ENCODE measurements around the gene AKT2.

The AKT2 gene

GRCh38 chr19:40249781-40250180 is 35.4 kb downstream of the AKT2 start:
- no peak for DNase-seq

DNA sequence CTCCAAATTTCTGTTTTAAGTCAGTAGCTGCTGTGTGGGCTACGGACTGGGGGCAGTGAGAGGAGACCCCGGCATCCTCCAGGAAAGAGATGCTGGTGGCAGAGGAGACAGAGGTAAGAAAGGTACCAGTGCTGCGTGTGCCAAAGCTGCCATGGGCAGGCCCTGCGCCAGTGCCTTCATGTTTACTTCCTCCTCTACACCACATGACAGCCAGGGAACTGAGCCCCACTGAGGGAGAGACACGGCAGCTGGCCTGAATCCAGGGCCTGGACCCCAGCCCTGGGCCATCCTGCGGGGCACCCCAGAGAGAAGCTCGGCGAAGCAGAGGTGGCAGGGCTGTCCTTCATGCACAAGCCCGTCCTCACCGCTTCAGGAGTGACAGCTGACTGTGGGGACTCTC is 35.9 kb downstream of the AKT2 start:
- DNase-seq = no peak

- no peak for DNase-seq
Observed at GRCh38 chr19:40247735-40248262, 37.3 kb downstream of the AKT2 start.

GRCh38 chr19:40247178-40247577 is 38.0 kb downstream of the AKT2 start:
- DNase-seq = no peak

DNA sequence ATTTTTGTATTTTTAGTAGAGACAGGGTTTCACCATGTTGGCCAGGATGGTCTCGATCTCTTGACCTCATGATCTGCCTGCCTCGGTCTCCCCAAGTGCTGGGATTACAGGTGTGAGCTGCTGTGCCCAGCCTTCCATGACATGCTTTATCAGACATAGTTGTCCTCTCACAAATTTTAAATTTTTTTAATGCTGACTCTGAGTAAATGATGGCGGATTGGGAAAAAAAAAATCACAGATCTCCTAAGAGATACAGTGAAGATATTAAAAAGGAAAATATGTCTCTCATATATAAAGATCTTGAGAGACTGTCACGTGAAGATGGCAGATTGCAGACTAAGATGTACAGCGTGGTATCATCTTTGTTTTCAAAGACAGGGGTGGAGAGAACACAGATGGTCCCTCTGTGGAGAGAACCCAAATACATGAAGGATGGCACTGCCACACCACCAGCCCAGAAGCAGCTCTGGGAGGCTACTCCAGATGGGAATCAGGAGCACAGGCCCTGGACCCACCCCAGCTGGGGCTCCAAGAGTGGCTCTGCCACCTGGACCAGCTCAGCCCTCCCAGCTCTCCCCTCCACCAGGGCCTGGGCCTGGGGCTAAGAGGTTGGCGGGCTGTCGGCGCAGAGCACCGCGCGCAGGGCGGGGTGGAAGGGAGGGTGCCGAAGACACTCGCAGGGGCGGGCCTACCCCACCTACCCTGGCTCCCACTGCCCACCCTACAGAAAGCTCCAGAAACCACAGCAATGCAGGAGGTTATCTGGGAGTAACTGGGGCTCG is 38.7 kb downstream of the AKT2 start:
- no peak for DNase-seq

GRCh38 chr19:40245506-40246128 is 39.5 kb downstream of the AKT2 start:
- DNase-seq = no peak

GRCh38 chr19:40244579-40245317 is 40.4 kb downstream of the AKT2 start:
- DNase-seq = no peak

GRCh38 chr19:40243181-40243580 is 42.0 kb downstream of the AKT2 start:
- DNase-seq = no peak

- DNase-seq = no peak
Observed at GRCh38 chr19:40242480-40242879, 42.7 kb downstream of the AKT2 start.

DNA sequence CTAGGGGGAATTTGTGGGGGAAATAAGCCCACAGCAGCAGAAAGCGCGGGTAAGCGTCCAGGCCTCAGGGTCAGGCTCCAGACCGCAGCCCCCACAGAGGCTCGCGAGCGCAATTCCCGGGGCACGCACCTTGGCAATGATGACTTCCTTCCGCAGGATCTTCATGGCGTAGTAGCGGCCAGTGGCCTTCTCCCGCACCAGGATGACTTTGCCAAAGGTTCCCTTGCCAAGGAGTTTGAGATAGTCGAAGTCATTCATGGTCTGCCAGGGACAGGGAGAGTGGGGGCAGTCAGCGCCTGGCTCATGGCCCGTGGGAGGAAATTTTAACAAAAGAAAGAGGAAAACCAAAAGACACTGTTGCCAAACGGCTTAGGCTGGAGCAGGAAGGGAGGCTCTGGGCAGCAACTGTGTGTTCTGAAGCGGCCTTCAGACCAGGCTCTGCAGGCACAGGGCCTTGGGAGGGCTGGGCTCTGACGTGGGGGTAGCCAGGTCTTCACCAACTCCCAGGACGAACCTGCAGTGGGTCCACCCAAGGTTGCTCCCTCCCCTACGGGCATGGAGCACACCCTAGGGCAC is 43.2 kb downstream of the AKT2 start:
- no peak for DNase-seq

DNA sequence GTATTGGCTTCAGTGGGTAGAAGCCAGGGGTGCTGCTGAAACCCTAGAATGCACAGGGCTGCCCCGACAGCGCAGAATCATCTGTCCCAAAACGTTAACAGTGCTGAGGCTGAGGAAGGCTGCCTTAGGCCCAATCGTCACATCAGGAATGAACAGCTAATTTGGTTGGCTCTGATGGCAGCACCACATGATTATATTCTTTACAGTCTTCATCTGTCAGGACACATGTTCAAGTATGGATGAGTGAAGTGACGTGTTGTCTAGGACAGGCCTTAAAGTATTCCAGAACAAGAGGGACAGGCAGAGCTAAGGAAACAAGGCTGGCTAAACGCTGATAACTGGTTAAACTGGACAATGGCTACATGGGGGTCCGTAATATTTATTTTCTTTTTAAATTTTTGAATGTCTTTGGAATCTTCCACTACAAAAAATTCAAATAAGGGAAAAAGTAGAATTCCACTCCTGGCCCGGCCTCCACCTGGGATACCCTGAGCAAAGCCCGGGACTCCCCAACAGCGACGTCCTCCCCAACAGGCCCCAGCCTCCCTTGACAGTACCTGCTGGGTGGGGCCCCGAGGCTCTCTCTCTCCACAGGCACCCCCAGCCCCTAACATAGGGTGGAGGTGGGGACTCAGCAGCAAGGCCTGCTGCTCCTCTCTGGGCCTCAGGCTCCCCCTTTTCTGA is 43.9 kb downstream of the AKT2 start:
- no peak for DNase-seq

DNA sequence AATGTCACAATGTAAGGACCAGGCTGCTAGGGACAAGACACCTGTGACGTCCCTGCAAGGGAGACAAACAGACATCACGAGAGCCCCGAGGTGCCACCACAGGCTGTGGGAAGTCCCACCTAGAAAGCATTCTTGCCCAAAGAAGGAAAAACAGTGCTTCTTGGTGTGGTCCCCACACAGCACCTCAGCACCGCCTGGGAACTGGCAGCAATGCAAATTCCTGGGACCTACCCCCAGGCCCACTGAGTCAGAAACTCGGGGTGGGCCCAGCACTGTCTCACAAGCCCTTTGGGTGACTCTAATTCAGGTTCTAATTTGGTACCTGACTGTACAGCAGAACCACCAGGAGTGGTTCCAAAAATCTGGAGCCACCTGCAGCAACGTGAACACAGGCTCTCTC is 44.8 kb downstream of the AKT2 start:
- DNase-seq = no peak

DNA sequence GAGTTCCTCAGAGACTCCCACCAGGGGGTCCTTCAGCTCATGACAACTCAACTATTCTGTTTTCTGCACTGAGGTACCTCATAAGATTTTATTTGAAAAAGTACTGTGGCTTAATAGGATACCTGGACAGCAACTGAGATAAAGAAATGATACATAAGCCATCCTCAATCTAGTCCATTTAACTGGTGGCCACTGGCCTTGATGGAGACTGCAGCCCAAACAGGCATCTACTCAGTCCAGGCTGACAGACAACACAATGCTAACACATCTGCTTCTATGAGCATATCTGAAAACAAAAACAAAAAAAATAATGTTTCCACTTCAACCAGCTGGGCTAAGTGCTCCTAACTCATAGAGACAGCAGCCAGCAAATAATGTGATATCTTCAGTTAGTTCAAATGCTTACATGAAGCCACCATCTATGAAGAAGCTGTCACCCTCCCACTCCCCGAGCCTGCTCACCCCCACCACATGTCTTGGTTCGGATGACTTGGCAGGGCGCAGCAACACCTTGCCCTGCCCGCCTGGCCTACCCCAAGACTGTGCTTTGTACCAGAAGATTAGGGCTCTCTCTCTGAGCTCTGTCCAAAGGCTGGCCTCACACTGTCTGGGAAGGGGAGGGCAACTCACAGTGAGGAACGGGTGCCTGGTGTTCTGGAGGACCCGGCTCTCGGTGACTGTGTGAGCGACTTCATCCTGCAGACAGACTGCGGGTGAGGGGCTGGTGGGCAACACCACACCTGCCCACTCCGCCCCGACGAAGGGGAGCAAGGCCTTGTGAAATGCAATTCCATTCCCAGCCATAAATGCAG is 45.5 kb downstream of the AKT2 start:
- DNase-seq = no peak

GRCh38 chr19:40238775-40239174 is 46.4 kb downstream of the AKT2 start:
- no peak for DNase-seq

- DNase-seq = no peak
Observed at GRCh38 chr19:40237791-40238190, 47.4 kb downstream of the AKT2 start.

- no peak for DNase-seq
Observed at GRCh38 chr19:40236366-40236765, 48.8 kb downstream of the AKT2 start.

- DNase-seq = no peak
Observed at GRCh38 chr19:40236026-40236355, 49.2 kb downstream of the AKT2 start.

DNA sequence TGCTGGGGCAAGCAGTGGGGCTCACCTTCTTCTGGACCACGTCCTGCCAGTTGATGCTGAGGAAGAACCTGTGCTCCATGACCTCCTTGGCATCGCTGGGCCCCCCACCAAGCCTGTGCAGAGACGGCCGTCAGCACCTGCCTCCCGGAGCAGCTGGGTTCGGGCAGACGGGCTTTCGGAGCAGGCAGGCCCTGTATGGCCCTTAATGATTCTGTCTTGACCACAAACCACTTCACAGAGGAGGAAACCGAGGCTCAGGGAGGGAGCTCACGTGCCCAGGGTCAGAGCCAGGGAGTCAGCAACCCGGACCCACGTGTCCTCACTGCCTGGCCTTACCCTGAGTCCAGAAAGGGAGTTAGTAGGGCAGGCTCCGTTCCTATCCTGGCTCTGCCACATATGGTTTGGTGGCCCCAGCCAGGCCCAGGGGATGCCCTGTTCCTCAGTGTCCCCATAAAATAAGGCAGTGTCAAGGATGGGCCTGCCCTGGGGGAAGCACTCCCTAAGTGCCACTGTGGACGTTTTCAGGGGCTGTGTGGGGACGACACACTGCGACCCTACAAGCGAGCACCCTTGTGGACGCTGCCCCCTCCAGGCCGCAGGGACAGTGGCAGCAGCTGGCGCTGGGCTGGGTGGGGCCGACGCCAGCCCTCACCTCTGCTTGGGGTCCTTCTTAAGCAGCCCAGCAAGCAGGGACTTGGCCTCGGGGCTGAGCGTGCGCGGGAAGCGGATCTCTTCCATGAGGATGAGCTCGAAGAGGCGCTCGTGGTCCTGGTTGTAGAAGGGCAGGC is 49.7 kb downstream of the AKT2 start:
- no peak for DNase-seq

DNA sequence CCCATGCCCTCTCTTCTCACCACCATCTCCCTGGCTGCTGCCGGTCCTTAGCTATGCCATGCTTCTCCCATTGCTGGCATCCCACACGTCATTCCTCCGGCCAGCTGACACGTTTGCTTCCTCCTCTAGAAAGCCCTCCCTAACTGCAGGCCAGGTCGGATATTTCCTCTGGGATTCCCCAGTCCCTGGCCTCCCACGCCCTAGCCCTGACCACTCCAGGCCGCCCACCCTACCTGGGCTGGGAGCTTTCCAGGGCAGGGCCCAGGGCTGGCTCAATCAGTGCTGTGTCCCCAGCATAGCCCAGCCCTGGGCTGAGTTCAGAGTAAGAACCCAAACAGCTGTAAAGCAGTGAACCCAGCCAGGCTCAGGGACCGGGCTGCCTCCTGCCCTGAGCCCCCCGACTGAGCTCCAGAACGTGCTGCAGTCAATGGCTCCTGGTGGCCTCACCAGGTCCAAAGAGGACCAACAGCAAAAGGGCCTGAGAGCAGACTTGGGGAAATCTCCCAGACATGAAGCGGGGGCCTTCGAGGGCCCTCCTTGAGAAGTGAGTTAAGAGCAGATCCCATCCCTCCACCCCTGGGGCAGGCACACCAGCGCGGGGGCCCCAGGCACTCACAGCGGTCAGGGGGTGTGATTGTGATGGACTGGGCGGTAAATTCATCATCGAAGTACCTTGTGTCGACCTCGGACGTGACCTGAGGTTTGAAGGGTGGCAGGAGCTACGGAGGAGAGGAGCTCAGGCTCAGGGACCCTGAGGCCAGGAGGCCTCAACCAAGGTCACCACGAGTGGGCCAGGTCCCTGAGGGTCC is 50.5 kb downstream of the AKT2 start:
- no peak for DNase-seq

DNA sequence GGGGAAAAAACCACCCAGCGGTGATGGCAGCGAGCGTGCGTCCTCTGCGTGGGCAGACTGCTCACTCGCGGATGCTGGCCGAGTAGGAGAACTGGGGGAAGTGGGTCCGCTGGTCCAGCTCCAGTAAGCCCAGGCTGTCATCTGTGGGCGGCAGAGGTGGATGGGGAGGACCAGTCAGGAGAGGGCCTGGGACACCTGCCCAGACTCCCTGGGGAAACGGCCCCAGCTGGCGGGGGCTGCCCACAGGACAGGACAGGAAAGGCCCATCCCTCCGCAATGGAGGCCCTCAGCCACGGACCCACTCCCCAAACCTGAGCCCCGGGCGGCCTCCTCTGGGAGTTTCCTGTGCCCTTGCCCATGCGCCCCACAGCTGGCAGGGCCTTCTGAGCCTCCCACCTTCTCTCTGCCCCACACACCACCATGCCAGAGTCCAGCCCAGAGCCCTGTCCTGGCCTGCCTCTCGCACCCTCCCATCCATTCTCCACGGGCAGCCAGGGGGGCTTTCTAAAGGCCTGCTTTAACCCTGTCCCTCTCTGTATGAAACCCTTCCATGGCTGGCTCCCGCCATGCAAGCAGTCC is 51.2 kb downstream of the AKT2 start:
- DNase-seq = no peak
